AG08396 (cell line): ENCODE measurements around the gene SPEF2.
A peak's percentile ranks its signal among the peaks of the same experiment; 100 is the strongest.

Experiments
- DNase-seq: peaks from one replicate; pipeline ENCODE4 v3.0.0; 2012; ENCODE audit warnings: low spot score, mixed read lengths

SPEF2 gene

GRCh38 chr5:35707659-35708058 lies 90.0 kb downstream of the SPEF2 start:
- DNase-seq = no peak

GRCh38 chr5:35709688-35710087 lies 92.0 kb downstream of the SPEF2 start:
- DNase-seq = no peak

GRCh38 chr5:35717718-35718117 lies 100.1 kb downstream of the SPEF2 start:
- DNase-seq = no peak

GRCh38 chr5:35735718-35736117 lies 118.1 kb downstream of the SPEF2 start:
- DNase-seq = no peak

GRCh38 chr5:35736280-35736679 lies 118.6 kb downstream of the SPEF2 start:
- DNase-seq = no peak

- no peak for DNase-seq
Observed at GRCh38 chr5:35741126-35741716, 123.6 kb downstream of the SPEF2 start.

GRCh38 chr5:35741971-35742370 lies 124.3 kb downstream of the SPEF2 start:
- no peak for DNase-seq

- no peak for DNase-seq
Observed at GRCh38 chr5:35743644-35744043, 126.0 kb downstream of the SPEF2 start.

GRCh38 chr5:35745193-35745592 lies 127.5 kb downstream of the SPEF2 start:
- DNase-seq = no peak

GRCh38 chr5:35745660-35746059 lies 128.0 kb downstream of the SPEF2 start:
- DNase-seq = no peak

GRCh38 chr5:35752012-35752411 lies 134.3 kb downstream of the SPEF2 start:
- no peak for DNase-seq

GRCh38 chr5:35753500-35753899 lies 135.8 kb downstream of the SPEF2 start:
- no peak for DNase-seq

- DNase-seq = no peak
Observed at GRCh38 chr5:35754481-35754880, 136.8 kb downstream of the SPEF2 start.

GRCh38 chr5:35755966-35756365 lies 138.3 kb downstream of the SPEF2 start:
- no peak for DNase-seq

- DNase-seq = no peak
Observed at GRCh38 chr5:35758151-35758724, 140.6 kb downstream of the SPEF2 start.

- no peak for DNase-seq
Observed at GRCh38 chr5:35761541-35761940, 143.9 kb downstream of the SPEF2 start.

- DNase-seq = peak; percentile 6
Observed at GRCh38 chr5:35762368-35762767, 144.7 kb downstream of the SPEF2 start.

- no peak for DNase-seq
Observed at GRCh38 chr5:35765921-35766320, 148.3 kb downstream of the SPEF2 start.

- peak; percentile 26 for DNase-seq
Observed at GRCh38 chr5:35771300-35771699, 153.6 kb downstream of the SPEF2 start.

GRCh38 chr5:35771839-35772238 lies 154.2 kb downstream of the SPEF2 start:
- DNase-seq = no peak

- DNase-seq = no peak
Observed at GRCh38 chr5:35773967-35774366, 156.3 kb downstream of the SPEF2 start.

GRCh38 chr5:35776757-35777156 lies 159.1 kb downstream of the SPEF2 start:
- DNase-seq = no peak

GRCh38 chr5:35777358-35778087 lies 159.9 kb downstream of the SPEF2 start:
- peak; percentile 26 for DNase-seq
